Kidney (tissue), 14 donors: Measurements from ENCODE around the gene PPP1R15A. TPM values are rescaled to one million over a fixed set of nuclear protein-coding genes. Genes with fewer than 3 reads are reported as not detected.
"Not testable (repeated sequence)": the region's sequence is repeated elsewhere in the genome, so short reads cannot be mapped to it uniquely, and the experiment has no call there.

Experiments
- DNase-seq, 5 donors: peaks; one replicate each; pipeline ENCODE4 v3.0.0-alpha.2; 2013 to 2020
- FAIRE-seq: peaks from 2 replicates; lab custom pipeline; 2012; peaks lifted over from hg19 to GRCh38; lab: Jason Lieb, UNC
- H3K27ac ChIP-seq, 2 donors: one replicate each; pipeline ENCODE4 v1.7.0; 2013; ENCODE audit warnings: low read depth in 2 of 2, low read length in 2 of 2, inconsistent platforms in 1 of 2
- H3K27me3 ChIP-seq: one replicate; pipeline ENCODE4 v1.7.1; 2013; ENCODE audit warnings: low read length, inconsistent platforms; ENCODE audit not compliant: control insufficient read depth, insufficient read depth
- H3K36me3 ChIP-seq, 3 donors: one replicate each; pipeline versions ENCODE4 v1.7.0 to v1.7.1; 2013; ENCODE audit warnings: low read length in 3 of 3, control low read depth in 1 of 3, inconsistent platforms in 1 of 3; ENCODE audit not compliant: insufficient read depth in 3 of 3, control insufficient read depth in 2 of 3
- H3K4me1 ChIP-seq, 3 donors: one replicate each; pipeline versions ENCODE4 v1.7.0 to v1.7.1; 2013; ENCODE audit warnings: low read length in 3 of 3, inconsistent platforms in 1 of 3, low read depth in 1 of 3; ENCODE audit not compliant: control insufficient read depth in 2 of 3, insufficient read depth in 2 of 3
- H3K4me3 ChIP-seq, 3 donors: one replicate each; pipeline versions ENCODE4 v1.7.0 to v1.8.1; 2013; ENCODE audit warnings: low read length in 3 of 3, control low read depth in 1 of 3, inconsistent platforms in 1 of 3
- H3K9ac ChIP-seq, 3 donors: one replicate each; pipeline versions ENCODE4 v1.7.0 to v1.7.1; 2013; ENCODE audit warnings: low read length in 3 of 3, control low read depth in 1 of 3, inconsistent platforms in 1 of 3
- H3K9me3 ChIP-seq, 3 donors: one replicate each; pipeline versions ENCODE4 v1.7.0 to v1.7.1; 2013; ENCODE audit warnings: low read length in 3 of 3, control low read depth in 1 of 3, inconsistent platforms in 1 of 3; ENCODE audit not compliant: control insufficient read depth in 2 of 3, insufficient read depth in 1 of 3
- intact Hi-C: fragments of 100-400 bp; cut with DNase I; formaldehyde crosslinking; loops from one replicate; pipeline ENCODE4 v1.11.1; 2022
- polyA plus RNA-seq: library from polyadenylated mRNA; stranded (reverse); fragments of 350-450 nt; fragmentation: Illumina TruSeq; extraction: RNeasy Lipid Tissue Mini Kit (QIAGEN cat#74804); gene quantifications from one replicate; pipeline ENCODE4 v1.2.3, GENCODE V29; 2014; ENCODE audit warnings: low read depth, low replicate concordance; ENCODE audit not compliant: insufficient read depth
- total RNA-seq: library from RNA; stranded (reverse); fragmentation: NEBNext Ultra II Directional; extraction: Animal tissue kit (Norgen Biotek cat#: 25700); gene quantifications from one replicate; pipeline ENCODE4 v1.2.1, GENCODE V29; 2021
- TF ChIP-seq, protein P1 (sequence below): IDR thresholded peaks from 3 replicates; pipeline ENCODE4 v1.5.1; 2012; ENCODE audit warnings: mild to moderate bottlenecking, moderate library complexity, borderline replicate concordance; ENCODE audit not compliant: insufficient read depth; ENCODE audit errors: extremely low read depth
- donor health status: control.
- donor health status: control.
- donor health status: control.
- donor health status: control.
- donor health status: control.
- donor health status: DM: yes; HTN: yes; CAD: no.
- donor health status: Normal renal cell carcinoma (clear cell type).

PPP1R15A gene
- total and polyA plus RNA-seq, 2 donors from 2014 or later: 24.7 to 45.1 TPM

DNA sequence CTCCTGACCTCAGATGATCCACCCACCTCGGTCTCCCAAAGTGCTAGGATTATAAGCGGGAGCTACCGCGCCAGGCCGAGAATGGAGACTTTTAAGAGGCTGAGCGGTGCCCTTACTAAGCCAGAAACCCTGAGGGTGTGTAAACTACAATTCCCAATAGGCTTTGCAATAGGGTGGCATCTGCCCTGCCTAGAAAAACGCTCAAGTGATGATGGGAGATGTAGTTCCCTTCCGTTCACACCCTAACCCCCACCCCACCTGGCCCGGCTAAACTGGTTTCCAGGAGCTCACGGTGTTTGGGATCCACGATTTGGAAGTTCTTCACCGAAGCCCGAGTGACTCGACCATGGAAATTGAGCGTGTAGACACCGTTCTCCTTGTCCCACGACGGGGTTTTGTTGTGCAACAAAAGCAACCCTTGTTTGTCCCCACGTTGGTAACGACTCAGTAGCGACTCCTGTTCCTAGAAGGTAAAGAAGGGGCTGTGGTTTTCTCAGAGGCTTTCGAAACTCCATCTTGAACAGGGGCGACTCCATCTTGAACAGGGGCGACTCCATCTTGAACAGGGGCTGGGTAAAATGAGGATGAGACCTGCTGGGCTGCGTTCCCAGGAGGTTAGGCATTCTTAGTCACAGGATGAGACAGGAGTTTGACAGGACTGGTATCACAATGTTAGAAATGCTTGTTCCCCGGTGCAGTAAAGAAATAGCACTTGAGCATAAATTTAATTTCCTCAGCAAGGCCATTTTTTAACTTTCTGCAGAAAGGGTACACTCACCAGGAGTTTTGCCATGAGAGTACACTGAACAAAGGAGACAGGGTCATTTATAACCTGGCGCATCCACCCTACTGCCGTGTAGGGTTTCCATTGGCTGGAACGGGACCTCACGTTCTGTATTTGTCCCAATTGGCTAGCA is 9.8 kb downstream of the PPP1R15A start:
- Histone ChIP-seq H3K36me3 (peaks cover 0 to 2% (median 0%) of the 10 kb centered on the region in 3 donors), H3K4me1 (no peaks in the 10 kb centered on the region), H3K27me3 (no peaks in the 10 kb centered on the region), H3K4me3 (no peak overlapping the region), H3K9ac (no peak overlapping the region), H3K9me3 (no peaks in the 10 kb centered on the region), H3K27ac (no peak overlapping the region)
- no peak for FAIRE-seq
- TF ChIP-seq, protein P1, sequence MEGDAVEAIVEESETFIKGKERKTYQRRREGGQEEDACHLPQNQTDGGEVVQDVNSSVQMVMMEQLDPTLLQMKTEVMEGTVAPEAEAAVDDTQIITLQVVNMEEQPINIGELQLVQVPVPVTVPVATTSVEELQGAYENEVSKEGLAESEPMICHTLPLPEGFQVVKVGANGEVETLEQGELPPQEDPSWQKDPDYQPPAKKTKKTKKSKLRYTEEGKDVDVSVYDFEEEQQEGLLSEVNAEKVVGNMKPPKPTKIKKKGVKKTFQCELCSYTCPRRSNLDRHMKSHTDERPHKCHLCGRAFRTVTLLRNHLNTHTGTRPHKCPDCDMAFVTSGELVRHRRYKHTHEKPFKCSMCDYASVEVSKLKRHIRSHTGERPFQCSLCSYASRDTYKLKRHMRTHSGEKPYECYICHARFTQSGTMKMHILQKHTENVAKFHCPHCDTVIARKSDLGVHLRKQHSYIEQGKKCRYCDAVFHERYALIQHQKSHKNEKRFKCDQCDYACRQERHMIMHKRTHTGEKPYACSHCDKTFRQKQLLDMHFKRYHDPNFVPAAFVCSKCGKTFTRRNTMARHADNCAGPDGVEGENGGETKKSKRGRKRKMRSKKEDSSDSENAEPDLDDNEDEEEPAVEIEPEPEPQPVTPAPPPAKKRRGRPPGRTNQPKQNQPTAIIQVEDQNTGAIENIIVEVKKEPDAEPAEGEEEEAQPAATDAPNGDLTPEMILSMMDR: no peak
- intact Hi-C loops: no loop called here
- no peak for DNase-seq

GRCh38 chr19:48883726-48884125 is 11.5 kb downstream of the PPP1R15A start:
- no peaks in the 10 kb centered on the region for H3K9me3 ChIP-seq
- H3K9ac ChIP-seq: no peak overlapping the region
- no peaks in the 10 kb centered on the region for H3K27me3 ChIP-seq
- intact Hi-C loops: no loop called here
- H3K27ac ChIP-seq: no peak overlapping the region
- H3K4me1 ChIP-seq: no peaks in the 10 kb centered on the region
- H3K36me3 ChIP-seq: no peaks in the 10 kb centered on the region
- no peak overlapping the region for H3K4me3 ChIP-seq
- TF ChIP-seq, protein P1: no peak
- DNase-seq: no peak
- FAIRE-seq: no peak

DNA sequence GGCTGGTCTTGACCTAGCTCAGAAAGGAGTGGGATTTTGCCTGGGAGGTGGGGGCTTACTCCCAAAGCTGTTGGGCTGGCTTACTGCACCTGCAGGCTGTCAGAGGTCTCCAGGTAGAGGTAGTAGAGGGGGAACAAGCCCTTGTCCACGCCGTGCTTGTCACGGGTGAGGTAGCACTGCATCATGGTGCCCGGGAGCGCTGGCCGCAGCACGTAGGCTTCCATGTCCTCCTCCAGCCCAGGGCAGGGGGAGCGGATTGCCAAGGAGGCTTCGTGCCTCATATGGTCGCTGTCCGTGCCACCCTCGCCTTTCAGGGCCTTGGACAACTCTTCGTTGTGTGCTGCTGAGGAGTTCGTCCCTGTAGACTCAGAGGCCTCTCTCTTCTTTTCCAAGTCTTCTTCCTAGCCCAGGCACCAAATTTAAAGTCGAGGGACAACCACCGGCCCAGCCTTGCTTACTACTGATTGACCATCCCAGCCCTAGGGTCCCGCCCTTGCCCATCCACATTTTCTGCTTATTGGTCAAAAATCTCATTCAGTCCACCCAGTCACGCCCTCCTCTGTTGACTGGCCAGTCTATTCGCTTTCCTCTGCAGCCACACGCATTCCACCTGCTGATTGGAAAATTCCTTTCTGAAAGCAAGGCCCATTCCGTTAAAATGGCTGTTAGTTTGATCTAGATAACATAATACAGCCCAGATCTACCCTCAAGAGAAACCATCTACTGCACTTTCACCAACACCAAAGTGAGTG is 15.8 kb downstream of the PPP1R15A start:
- no peak overlapping the region for H3K27ac ChIP-seq
- no peaks in the 10 kb centered on the region for H3K36me3 ChIP-seq
- no peaks in the 10 kb centered on the region for H3K4me1 ChIP-seq
- H3K4me3 ChIP-seq: no peak overlapping the region
- no peaks in the 10 kb centered on the region for H3K9me3 ChIP-seq
- FAIRE-seq (no peak), DNase-seq (no peak)
- TF ChIP-seq, protein P1: no peak
- H3K27me3 ChIP-seq: no peaks in the 10 kb centered on the region
- no peak overlapping the region for H3K9ac ChIP-seq
- intact Hi-C loops: no loop called here

- intact Hi-C loops, FAIRE-seq: not testable (repeated sequence)
Observed at GRCh38 chr19:48889496-48889895, 17.3 kb downstream of the PPP1R15A start.

More at GRCh38 chr19:48889496-48889895, 17.3 kb downstream of the PPP1R15A start:
- not testable (repeated sequence) for H3K36me3 ChIP-seq, H3K9me3 ChIP-seq, H3K9ac ChIP-seq, DNase-seq, H3K27me3 ChIP-seq, H3K27ac ChIP-seq, H3K4me1 ChIP-seq, H3K4me3 ChIP-seq
